Urinary bladder (tissue), 4 donors: Measurements from ENCODE around the gene RPRD2. TPM values are rescaled to one million over a fixed set of nuclear protein-coding genes. Genes with fewer than 3 reads are reported as not detected.
"Not testable (repeated sequence)": the region's sequence is repeated elsewhere in the genome, so short reads cannot be mapped to it uniquely, and the experiment has no call there.

Source experiments
- DNase-seq: peaks from one replicate; pipeline ENCODE4 v3.0.0-alpha.2; 2015; ENCODE audit errors: extremely low spot score
- H3K27ac ChIP-seq: one replicate; pipeline ENCODE4 v1.5.1; 2013; ENCODE audit warnings: low read depth, mild to moderate bottlenecking, moderate library complexity
- H3K36me3 ChIP-seq: one replicate; pipeline ENCODE4 v1.6.1; 2013; ENCODE audit warnings: mild to moderate bottlenecking, moderate library complexity; ENCODE audit not compliant: insufficient read depth
- H3K4me1 ChIP-seq: one replicate; pipeline ENCODE4 v1.6.1; 2013; ENCODE audit warnings: mild to moderate bottlenecking, moderate library complexity; ENCODE audit not compliant: insufficient read depth
- H3K4me3 ChIP-seq: one replicate; pipeline ENCODE4 v1.5.1; 2013; ENCODE audit warnings: low read depth, low read length
- WGBS: extraction: QIAGEN DNeasy Blood & Tissue Kit; methylation state at CpG from one replicate; pipeline ENCODE4 v1.1.7; 2013; 5-methylcytosine and 5-hydroxymethylcytosine counted together
- polyA plus RNA-seq: library from polyadenylated mRNA; stranded (reverse); fragments of 200-250 nt; gene quantifications from one replicate; pipeline ENCODE4 v1.2.3, GENCODE V29; 2013
- total RNA-seq: library from RNA; depleted of rRNA; stranded (reverse); fragments of >200 nt; gene quantifications from one replicate; pipeline ENCODE4 v1.2.3, GENCODE V29; 2014
- donor health status: healthy with polysubstance abuse.
- donor health status: healthy.

RPRD2 gene
- total and polyA plus RNA-seq, 2 donors, result 19.3 to 23.4 TPM

DNA sequence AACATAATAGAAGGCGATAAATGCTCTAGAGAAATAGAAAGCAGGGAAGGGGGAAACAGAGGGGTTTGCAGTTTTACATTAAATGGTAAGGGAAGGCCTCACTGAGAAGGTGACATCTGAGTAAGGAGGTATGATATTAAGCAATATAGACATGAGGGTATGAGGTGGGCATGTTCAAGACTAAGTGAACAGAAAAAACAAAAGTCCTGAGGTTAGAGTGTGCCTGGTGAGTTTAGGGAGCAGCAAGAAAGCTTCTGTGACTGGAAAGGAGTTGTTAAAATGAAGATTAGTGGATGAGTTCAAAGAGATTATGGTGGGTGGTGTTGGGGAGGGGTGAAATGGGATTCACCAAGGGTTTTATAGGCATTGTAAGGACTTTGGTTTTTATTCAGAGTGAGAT lies 8.6 kb downstream of the RPRD2 start:
- Histone ChIP-seq H3K4me3 (no peak overlapping the region), H3K27ac (no peak overlapping the region), H3K36me3 (no peaks in the 10 kb centered on the region), H3K4me1 (no peaks in the 10 kb centered on the region)
- no peak for DNase-seq
- 91% methylated on average over 1 of the region's 1 CpG for WGBS

DNA sequence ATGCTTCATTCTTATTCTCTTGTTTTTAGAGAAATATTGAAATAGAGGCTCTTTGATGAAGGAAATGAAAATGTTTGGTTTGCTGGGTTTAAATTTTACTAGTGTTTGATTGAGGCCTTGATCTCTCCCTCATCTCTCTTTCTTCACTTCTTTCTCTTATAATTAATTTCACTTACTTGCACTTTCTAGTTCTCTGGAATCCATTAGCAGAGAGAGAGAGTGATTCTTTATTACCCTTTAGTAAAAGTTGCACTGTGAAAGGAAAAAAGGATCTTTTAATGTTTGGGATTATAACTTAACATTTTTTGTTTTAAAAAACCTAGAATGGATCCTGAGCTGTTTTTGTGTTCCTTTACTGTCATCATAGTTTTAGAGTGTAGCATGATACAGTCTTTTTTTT lies 12.2 kb downstream of the RPRD2 start:
- Histone ChIP-seq H3K36me3 (no peaks in the 10 kb centered on the region), H3K4me3 (no peak overlapping the region), H3K27ac (no peak overlapping the region), H3K4me1 (no peaks in the 10 kb centered on the region)
- DNase-seq, result no peak

DNA sequence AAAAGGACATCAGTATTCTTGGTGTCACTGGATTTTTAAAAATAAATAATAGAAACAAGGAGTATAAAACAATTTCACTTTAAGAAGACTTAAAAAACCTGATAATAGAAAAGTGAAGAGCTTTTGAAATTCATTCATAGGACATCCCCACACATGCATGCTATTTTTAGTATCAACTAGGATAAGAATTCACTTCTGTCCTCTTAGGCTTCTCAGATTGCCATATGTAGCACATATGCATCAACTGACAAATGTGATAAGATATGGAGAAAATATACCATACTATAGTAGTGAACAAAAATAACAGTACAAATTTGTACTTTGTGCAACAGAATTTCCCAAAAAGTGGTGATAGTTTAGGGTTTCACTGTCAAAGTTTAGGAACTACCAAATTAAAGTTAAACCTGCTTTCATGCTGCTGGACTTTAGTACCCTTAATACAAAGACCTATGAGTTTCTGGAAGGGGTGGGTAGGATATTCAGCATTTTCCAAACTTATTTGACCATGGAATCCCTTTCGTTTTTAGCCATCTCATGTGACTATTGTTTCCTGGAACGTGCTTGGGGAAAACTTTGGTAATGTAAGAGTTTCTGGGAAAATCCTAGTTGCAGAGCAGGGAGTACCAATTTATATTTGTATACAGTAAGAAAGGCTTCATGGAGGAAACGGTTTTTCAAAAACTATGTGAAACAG lies 19.8 kb downstream of the RPRD2 start:
- Histone ChIP-seq H3K36me3 (no peaks in the 10 kb centered on the region), H3K27ac (no peak overlapping the region), H3K4me1 (peaks cover 1% of the 10 kb centered on the region), H3K4me3 (no peak overlapping the region)
- DNase-seq, result no peak
- WGBS, result 53% methylated on average over 3 of the region's 3 CpGs

DNA sequence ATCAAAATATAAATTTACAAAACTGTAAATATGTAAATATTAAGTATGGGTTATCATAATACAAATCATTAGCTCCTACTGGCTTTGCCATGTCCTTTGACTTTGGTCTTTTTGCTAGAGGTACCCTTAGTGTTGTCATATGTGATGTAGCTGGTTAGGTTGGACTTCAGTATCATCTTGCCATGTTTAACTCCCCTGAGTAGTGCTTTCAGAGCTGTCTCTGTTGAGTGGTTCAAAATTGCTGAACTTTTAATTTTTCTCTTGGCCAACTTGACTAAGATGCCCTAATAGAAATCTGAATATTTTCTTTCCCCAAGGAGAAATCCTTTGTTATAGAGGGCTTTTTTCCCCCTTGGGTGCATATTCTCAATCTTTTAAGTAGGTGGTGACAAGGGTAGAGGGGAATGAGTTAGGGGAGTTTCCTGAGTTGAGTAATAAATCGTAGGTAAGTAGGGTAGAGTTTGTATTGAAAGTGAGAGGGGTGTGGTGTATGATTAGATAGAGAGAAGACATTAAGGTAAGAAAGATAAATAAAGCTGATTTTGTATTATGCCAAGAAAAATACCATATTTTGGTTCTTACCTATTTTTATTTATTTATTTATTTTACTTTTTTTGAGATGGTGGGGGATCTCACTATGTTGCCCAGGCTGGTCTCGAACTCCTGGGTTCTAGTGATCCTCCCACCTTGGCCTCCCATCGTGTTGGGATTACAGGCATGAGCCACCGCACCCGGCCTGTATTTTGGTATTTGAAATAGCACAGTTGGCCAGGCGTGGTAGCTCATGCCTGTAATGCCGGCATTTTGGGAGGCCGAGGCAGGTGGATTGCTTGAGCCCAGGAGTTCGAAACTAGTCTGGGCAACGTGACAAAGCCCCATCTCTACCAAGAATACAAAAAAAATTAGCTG lies 21.8 kb downstream of the RPRD2 start:
- peaks cover 1% of the 10 kb centered on the region for H3K4me1 ChIP-seq
- 88% methylated on average over 10 of the region's 10 CpGs for WGBS
- no peak overlapping the region for H3K4me3 ChIP-seq
- DNase-seq, result no peak
- no peak overlapping the region for H3K27ac ChIP-seq
- no peaks in the 10 kb centered on the region for H3K36me3 ChIP-seq

DNA sequence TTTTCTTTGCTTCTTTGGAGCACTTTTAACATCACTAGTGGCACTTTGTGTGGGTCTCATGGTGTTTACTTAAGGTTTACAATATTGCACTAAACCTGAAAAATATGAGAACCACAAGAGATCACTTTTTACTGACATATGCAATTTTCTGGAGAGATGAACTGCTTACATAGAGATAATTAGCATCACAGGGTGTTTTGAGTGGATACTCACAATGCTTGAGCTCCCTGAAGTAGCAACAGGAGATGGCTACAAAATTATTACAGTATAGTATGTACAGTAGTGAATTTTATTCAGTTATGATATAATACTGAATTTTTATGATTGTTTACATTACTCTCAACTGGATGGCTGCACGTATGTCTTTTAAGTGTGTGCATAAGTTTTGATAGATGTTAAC lies 22.6 kb downstream of the RPRD2 start:
- DNase-seq, result no peak
- WGBS, result 25% methylated on average over 1 of the region's 1 CpG

DNA sequence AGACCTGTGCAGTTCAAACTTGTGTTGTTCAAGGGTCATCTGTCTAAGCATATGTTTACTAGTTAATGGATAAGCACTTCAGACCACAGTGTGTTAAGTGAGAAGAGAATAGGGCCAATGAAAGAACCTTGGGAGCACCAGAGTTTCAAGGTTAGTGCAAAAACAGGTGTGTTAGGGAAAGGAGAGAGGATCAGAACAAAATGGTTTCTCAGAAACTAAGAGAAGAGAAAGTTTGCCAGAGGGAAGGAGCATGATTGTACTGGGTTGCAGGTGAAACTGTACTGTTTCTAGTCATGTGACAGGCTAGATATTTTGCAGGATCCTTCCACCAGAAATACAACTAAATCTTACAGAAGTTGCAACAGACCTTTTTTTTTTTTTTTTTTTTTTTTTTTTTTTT lies 23.3 kb downstream of the RPRD2 start:
- no peaks in the 10 kb centered on the region for H3K4me1 ChIP-seq
- no peak overlapping the region for H3K4me3 ChIP-seq
- H3K27ac ChIP-seq, result no peak overlapping the region
- no peak for DNase-seq
- no peaks in the 10 kb centered on the region for H3K36me3 ChIP-seq

More for the DNA sequence above, 22.6 kb downstream of the RPRD2 start:
- Histone ChIP-seq H3K27ac (no peak overlapping the region), H3K4me3 (no peak overlapping the region), H3K4me1 (no peaks in the 10 kb centered on the region), H3K36me3 (no peaks in the 10 kb centered on the region)

DNA sequence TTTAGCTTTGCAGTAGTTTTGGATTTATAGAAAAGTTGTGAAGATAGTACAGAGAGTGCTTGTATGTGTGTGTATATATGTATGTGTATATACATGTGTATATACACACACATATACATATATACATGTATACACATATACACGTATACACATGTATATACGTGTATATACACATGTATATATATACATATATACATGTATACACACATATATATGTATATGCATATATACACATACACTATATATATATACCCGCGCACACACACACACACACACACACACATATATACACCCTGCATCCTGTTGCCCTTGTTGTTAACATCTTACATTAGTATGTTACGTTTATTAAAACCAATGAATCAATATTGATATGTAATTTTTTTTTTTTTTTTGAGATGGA lies 24.3 kb downstream of the RPRD2 start:
- H3K27ac ChIP-seq, result no peak overlapping the region
- no peaks in the 10 kb centered on the region for H3K36me3 ChIP-seq
- H3K4me1 ChIP-seq, result no peaks in the 10 kb centered on the region
- WGBS, result 87% methylated on average over 5 of the region's 5 CpGs
- no peak overlapping the region for H3K4me3 ChIP-seq
- no peak for DNase-seq

DNA sequence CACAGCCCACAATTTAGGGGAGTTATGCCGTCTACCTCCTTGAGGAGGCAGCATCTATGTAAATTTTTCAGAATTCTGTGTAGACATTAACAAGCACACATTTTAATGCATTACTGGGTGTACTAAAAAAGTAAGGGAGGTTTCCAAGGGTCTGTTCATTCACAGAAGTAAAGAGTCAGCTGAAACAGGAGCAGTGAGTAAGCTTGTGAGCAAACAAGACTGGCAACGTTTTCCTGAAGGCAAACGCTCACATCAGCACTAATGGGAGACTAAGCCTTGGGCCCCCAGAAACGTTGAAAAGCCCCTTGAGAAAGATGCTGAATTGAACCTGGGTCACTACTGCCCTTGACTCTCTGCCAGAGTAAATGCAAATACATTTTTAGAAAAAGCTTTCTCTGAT lies 25.7 kb downstream of the RPRD2 start:
- no peak for DNase-seq
- Histone ChIP-seq H3K4me3 (no peak overlapping the region), H3K36me3 (no peaks in the 10 kb centered on the region), H3K27ac (no peak overlapping the region), H3K4me1 (no peaks in the 10 kb centered on the region)
- 35% methylated on average over 4 of the region's 4 CpGs for WGBS

DNA sequence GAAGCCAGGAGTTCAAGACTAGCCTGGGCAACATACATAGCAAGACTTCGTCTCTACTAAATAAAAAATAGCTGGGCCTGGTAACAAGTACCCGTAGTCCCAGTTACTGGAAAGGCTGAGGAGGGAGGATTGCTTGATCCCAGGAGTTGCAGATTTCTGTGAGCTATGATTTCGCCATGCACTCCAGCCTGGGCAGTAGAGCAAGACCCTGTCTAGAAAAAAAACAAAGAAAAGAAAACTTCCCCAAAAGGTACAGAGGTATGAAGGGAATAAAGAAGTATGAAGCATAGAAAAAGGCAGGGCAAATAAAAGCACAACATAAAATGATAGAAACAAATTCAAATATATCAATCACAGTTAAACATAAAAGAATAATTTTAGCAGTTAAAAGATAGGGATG lies 28.7 kb downstream of the RPRD2 start:
- no peaks in the 10 kb centered on the region for H3K4me1 ChIP-seq
- H3K36me3 ChIP-seq, result no peaks in the 10 kb centered on the region
- 81% methylated on average over 3 of the region's 3 CpGs for WGBS
- H3K4me3 ChIP-seq, result no peak overlapping the region
- no peak for DNase-seq
- H3K27ac ChIP-seq, result no peak overlapping the region

DNA sequence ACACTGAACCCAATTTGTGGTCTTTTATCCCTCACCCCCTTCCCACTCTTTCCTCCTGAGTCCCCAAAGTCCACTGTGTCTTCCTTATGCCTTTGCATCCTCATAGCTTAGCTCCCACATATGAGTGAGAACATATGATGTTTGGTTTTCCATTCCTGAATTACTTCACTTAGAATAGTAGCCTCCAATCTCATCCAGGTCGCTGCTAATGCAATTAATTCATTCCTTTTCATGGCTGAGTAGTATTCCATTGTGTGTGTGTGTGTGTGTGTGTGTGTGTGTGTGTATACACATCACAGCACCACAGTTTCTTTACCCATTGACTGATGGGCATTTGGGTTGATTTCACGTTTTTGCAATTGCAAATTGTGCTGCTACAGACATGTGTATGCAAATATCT lies 31.2 kb downstream of the RPRD2 start:
- not testable (repeated sequence) for H3K4me1 ChIP-seq, H3K4me3 ChIP-seq, DNase-seq, H3K27ac ChIP-seq, H3K36me3 ChIP-seq
- 98% methylated on average over 2 of the region's 2 CpGs for WGBS

DNA sequence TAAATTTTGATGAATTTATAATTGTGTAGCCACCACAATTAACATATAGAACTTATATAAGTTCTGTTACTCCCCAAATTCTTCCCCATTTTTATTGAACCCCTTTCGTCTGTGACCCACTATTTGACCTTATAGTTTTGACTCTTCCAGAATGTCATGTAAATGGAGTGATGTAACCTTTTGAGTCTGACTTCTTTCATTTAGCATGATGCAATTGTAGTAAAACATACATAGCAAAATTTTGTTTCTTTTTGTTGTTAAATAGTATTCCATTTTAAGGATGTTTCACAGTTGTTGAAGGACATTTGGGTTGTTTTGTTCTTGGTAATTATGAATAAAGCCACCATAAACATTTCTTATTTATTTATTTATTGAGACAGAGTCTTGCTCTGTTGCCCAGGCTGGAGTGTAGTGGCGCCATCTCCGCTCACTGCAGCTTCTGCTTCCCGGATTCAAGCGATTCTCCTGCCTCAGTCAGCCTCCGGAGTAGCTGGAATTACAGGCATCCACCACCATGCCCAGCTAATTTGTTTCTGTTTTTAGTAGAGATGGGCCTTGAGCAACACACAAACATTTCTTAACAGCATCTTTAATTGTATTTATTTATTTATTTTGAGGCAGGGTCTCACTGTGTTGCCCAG lies 33.6 kb downstream of the RPRD2 start:
- no peak overlapping the region for H3K4me3 ChIP-seq
- DNase-seq, result no peak
- H3K36me3 ChIP-seq, result no peaks in the 10 kb centered on the region
- 98% methylated on average over 6 of the region's 6 CpGs for WGBS
- H3K4me1 ChIP-seq, result no peaks in the 10 kb centered on the region
- no peak overlapping the region for H3K27ac ChIP-seq

DNA sequence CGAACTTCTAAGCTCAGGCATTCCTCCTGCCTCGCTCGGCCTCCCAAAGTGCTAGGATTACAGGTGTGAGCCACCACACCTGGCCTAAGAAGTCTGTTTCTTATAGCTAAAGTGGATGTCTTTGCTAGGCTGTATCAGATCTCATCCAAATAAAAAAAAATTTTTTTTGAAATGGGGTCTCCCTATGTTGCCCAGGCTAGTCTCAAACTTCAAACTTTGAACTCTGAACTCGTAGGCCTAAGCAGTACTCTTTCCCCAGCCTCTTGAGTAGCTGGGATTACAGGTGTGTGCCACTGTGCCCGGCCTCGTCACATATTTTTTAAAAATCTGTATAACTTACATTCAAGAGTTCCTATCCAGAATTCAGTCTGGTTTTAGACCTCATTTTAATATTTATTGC lies 40.5 kb downstream of the RPRD2 start:
- H3K36me3 ChIP-seq, result no peaks in the 10 kb centered on the region
- no peak overlapping the region for H3K4me3 ChIP-seq
- H3K4me1 ChIP-seq, result no peaks in the 10 kb centered on the region
- WGBS, result 82% methylated on average over 6 of the region's 6 CpGs
- no peak for DNase-seq
- no peak overlapping the region for H3K27ac ChIP-seq

DNA sequence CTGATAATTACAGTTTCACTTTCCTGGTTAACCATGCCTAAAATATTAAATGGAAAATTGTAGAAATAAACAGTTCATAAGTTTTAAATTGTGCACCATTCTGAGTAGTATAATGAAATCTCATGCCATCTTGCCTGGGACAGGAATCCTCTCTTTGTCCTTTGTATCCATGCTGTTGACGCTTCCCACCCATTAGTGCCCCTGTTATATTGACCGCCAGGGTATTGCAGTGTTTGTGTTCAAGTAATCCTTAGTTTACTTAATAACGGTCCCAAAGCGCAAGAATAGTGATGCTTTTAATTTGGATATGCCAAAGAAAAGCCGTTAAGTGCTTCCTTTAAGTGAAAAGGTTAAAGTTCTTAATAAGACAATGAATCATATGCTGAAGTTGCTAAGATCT lies 41.7 kb downstream of the RPRD2 start:
- H3K4me3 ChIP-seq, result no peak overlapping the region
- no peaks in the 10 kb centered on the region for H3K36me3 ChIP-seq
- no peaks in the 10 kb centered on the region for H3K4me1 ChIP-seq
- 53% methylated on average over 5 of the region's 5 CpGs for WGBS
- H3K27ac ChIP-seq, result no peak overlapping the region
- DNase-seq, result no peak

DNA sequence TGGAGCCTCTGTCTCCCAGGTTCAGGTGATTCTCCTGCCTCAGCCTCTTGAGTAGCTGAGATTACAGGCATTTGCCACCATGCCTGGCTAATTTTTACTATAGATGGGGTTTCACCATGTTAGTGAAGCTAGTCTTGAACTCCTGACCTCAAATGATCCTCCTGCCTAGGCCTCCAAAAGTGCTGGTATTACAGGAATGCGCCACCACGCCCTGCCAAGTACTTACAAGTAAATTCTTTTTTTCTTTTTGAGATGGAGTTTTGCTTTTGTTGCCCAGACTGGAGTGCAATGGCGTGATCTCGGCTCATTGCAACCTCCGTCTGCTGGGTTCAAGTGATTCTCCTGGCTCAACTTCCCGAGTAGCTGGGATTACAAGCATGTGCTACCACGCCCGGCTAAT lies 42.5 kb downstream of the RPRD2 start:
- Histone ChIP-seq H3K27ac (no peak overlapping the region), H3K4me3 (no peak overlapping the region), H3K4me1 (no peaks in the 10 kb centered on the region), H3K36me3 (no peaks in the 10 kb centered on the region)
- no peak for DNase-seq
- WGBS, result 83% methylated on average over 8 of the region's 8 CpGs
